CD4-positive, alpha-beta T cell (primary cell): ENCODE data around the gene PRSS27. TPM values are rescaled to one million over a fixed set of nuclear protein-coding genes. Genes with fewer than 3 reads are reported as not detected.
"Not testable (repeated sequence)": the region's sequence is repeated elsewhere in the genome, so short reads cannot be mapped to it uniquely, and the experiment has no call there.

Source experiments
- ATAC-seq: fragments of 200-7000 bp; cut with Tn5 transposase; one replicate; pipeline ENCODE4 v1.10.0; 2022; ENCODE audit warnings: mild to moderate bottlenecking; ENCODE audit not compliant: poor library complexity
- CTCF ChIA-PET: fragments of 350-600 bp; sonication (Branson Sonifier 250); formaldehyde crosslinking; loops from one replicate; lab custom pipeline; 2021; ENCODE audit warnings: antibody characterized with exemption, inconsistent platforms; lab: Charles Lee
- POLR2A ChIA-PET: fragments of 350-600 bp; sonication (Branson Sonifier 250); formaldehyde crosslinking; loops from one replicate; lab custom pipeline; 2021; ENCODE audit warnings: antibody characterized with exemption, inconsistent platforms; lab: Charles Lee
- DNase-seq, 14 experiments: peaks; one replicate each; pipeline ENCODE4 v3.0.0-alpha.2; 2013 to 2020; ENCODE audit warnings: mixed read lengths in 2 of 14
- H3K27ac ChIP-seq, 2 donors: one replicate each; pipeline versions ENCODE4 v1.5.1 to v1.7.0; 2013; ENCODE audit warnings: low read length in 2 of 2, low read depth in 1 of 2, mild to moderate bottlenecking in 1 of 2
- H3K27me3 ChIP-seq, 2 experiments: 1 replicate in 1 of 2; 2 replicates in 1 of 2; pipeline versions ENCODE4 v1.6.1 to v1.7.0; 2013; ENCODE audit warnings: low read length in 2 of 2, control low read depth in 1 of 2, mild to moderate bottlenecking in 1 of 2, moderate library complexity in 1 of 2; ENCODE audit not compliant: insufficient read depth in 2 of 2, control insufficient read depth in 1 of 2
- H3K36me3 ChIP-seq: one replicate; pipeline ENCODE4 v1.6.1; 2013; ENCODE audit warnings: low read length, control low read depth; ENCODE audit not compliant: insufficient read depth
- H3K4me1 ChIP-seq: one replicate; pipeline ENCODE4 v1.6.1; 2013; ENCODE audit warnings: low read length, control low read depth; ENCODE audit not compliant: insufficient read depth
- H3K4me3 ChIP-seq: one replicate; pipeline ENCODE4 v1.5.1; 2013; ENCODE audit warnings: mild to moderate bottlenecking, low read length, moderate library complexity
- H3K9me3 ChIP-seq, 2 experiments: 1 replicate in 1 of 2; 2 replicates in 1 of 2; pipeline versions ENCODE4 v1.6.1 to v1.7.0; 2013; ENCODE audit warnings: low read length in 2 of 2, mild to moderate bottlenecking in 2 of 2, control low read depth in 1 of 2, moderate library complexity in 1 of 2; ENCODE audit not compliant: control insufficient read depth in 1 of 2, insufficient read depth in 1 of 2
- H3K27ac Mint-ChIP-seq: one replicate; pipeline ENCODE4 v1.8.0; 2020; ENCODE audit warnings: mixed read lengths
- H3K27me3 Mint-ChIP-seq: one replicate; pipeline ENCODE4 v1.8.0; 2021; ENCODE audit warnings: mixed read lengths
- H3K36me3 Mint-ChIP-seq: one replicate; pipeline ENCODE4 v1.8.0; 2021; ENCODE audit warnings: low read depth, mixed read lengths
- H3K4me1 Mint-ChIP-seq: one replicate; pipeline ENCODE4 v1.8.0; 2021; ENCODE audit warnings: low read depth, mixed read lengths
- H3K4me3 Mint-ChIP-seq: one replicate; pipeline ENCODE4 v1.8.0; 2020; ENCODE audit warnings: mild to moderate bottlenecking, mixed read lengths
- H3K9me3 Mint-ChIP-seq: one replicate; pipeline ENCODE4 v1.8.0; 2020; ENCODE audit warnings: mixed read lengths
- CTCF ChIP-seq: fragments of 200-600 bp; IDR thresholded peaks from one replicate; pipeline ENCODE4 v1.8.0; 2022; ENCODE audit warnings: antibody characterized with exemption, mild to moderate bottlenecking
- intact Hi-C, 2 experiments: fragments of 100-400 bp; cut with DNase I in 1 of 2; cut with micrococcal nuclease in 1 of 2; formaldehyde crosslinking; loops; one replicate each; pipeline versions ENCODE4 v1.15.1 to v1.9.0; 2023 to 2025; cut with DNase I, micrococcal nuclease
- total RNA-seq, 174 experiments: library from RNA in 2 of 174; stranded (reverse) in 2 of 174; gene quantifications; one replicate each; pipeline ENCODE4 v1.2.3 and lab custom pipeline; 2021 to 2026

PRSS27 gene
- total RNA-seq, 2 experiments from 2014 or later, result 0.28 to 0.44 TPM

GRCh38 chr16:2689968-2690801 lies 29.8 kb downstream of the PRSS27 start:
- H3K27me3 ChIP-seq, result no peaks in the 10 kb centered on the region
- H3K27ac ChIP-seq, result no peak overlapping the region
- intact Hi-C loops, result no loop called here
- Mint-ChIP-seq H3K27ac (no peak overlapping the region), H3K27me3 (no peaks in the 10 kb centered on the region), H3K36me3 (no peaks in the 10 kb centered on the region), H3K9me3 (no peaks in the 10 kb centered on the region), H3K4me1 (peaks cover 20% of the 10 kb centered on the region), H3K4me3 (no peak overlapping the region)
- POLR2A ChIA-PET, result interaction anchor here (2.2 kb wide), 1 partner anchor 8 kb away, joined by 7 read pairs; the partner anchor contains the start of gene KCTD5
- H3K4me3 ChIP-seq, result no peak overlapping the region
- TF ChIP-seq CTCF, result no peak
- no peaks in the 10 kb centered on the region for H3K9me3 ChIP-seq
- CTCF ChIA-PET, result no interaction called here
- ATAC-seq (no peak), DNase-seq (no peak)
- H3K4me1 ChIP-seq, result peaks cover 27% of the 10 kb centered on the region
- peaks cover 28% of the 10 kb centered on the region for H3K36me3 ChIP-seq

- ATAC-seq, H3K27ac Mint-ChIP-seq, intact Hi-C loops, H3K9me3 ChIP-seq, DNase-seq, CTCF ChIA-PET, H3K36me3 Mint-ChIP-seq, H3K27me3 ChIP-seq, H3K27ac ChIP-seq, H3K4me3 Mint-ChIP-seq, H3K4me3 ChIP-seq, POLR2A ChIA-PET, H3K9me3 Mint-ChIP-seq, H3K27me3 Mint-ChIP-seq: not testable (repeated sequence)
- peaks cover 20% of the 10 kb centered on the region for H3K4me1 Mint-ChIP-seq
- Histone ChIP-seq H3K36me3 (peaks cover 28% of the 10 kb centered on the region), H3K4me1 (peaks cover 30% of the 10 kb centered on the region)
Observed at GRCh38 chr16:2689422-2689821, 30.6 kb downstream of the PRSS27 start.

GRCh38 chr16:2687531-2688308 lies 32.3 kb downstream of the PRSS27 start:
- peak overlapping the region in 1 of 2 donors; percentile 28 for H3K27ac ChIP-seq
- no peaks in the 10 kb centered on the region for H3K27me3 ChIP-seq
- Mint-ChIP-seq H3K9me3 (no peaks in the 10 kb centered on the region), H3K4me3 (peak overlapping the region; percentile 63), H3K36me3 (no peaks in the 10 kb centered on the region), H3K4me1 (peaks cover 25% of the 10 kb centered on the region), H3K27ac (peak overlapping the region; percentile 63), H3K27me3 (no peaks in the 10 kb centered on the region)
- H3K4me3 ChIP-seq, result no peak overlapping the region
- TF ChIP-seq CTCF, result no peak
- intact Hi-C loops, result no loop called here
- no peaks in the 10 kb centered on the region for H3K9me3 ChIP-seq
- peaks cover 26% of the 10 kb centered on the region for H3K36me3 ChIP-seq
- DNase-seq (no peak), ATAC-seq (no peak)
- POLR2A ChIA-PET, result no interaction called here
- CTCF ChIA-PET, result no interaction called here
- H3K4me1 ChIP-seq, result peaks cover 36% of the 10 kb centered on the region
